Measurements from ENCODE around the gene AUH. TPM values are rescaled to one million over a fixed set of nuclear protein-coding genes. Genes with fewer than 3 reads are reported as not detected.

The AUH gene
- polyA plus RNA-seq, 1 donor = 41.5 TPM

- DNase-seq = no peak
These were observed 64.4 kb downstream of the AUH start for GRCh38 chr9:91297306-91297705.

GRCh38 chr9:91296354-91296753 lies 65.4 kb downstream of the AUH start:
- DNase-seq = no peak

GRCh38 chr9:91295357-91295756 lies 66.4 kb downstream of the AUH start:
- DNase-seq = no peak

DNA sequence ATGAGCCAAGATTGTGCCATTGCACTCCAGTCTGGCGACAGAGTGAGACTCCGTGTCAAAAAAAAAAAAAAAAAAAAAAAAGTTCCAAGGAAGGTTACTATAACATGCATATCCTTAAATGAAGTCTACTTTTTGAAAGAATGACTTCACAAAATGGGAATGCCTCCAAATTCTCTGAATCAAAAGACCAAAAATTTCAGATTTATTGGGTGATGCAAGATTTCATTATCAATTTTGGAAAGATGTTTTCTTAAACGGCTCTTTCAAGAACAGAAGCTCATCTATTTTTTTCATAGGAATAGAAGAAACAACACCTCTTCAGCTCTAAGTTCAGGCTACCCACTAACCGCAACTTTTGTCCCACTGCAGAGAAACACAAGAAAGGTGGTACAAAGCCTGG lies 69.9 kb downstream of the AUH start:
- no peak for DNase-seq

DNA sequence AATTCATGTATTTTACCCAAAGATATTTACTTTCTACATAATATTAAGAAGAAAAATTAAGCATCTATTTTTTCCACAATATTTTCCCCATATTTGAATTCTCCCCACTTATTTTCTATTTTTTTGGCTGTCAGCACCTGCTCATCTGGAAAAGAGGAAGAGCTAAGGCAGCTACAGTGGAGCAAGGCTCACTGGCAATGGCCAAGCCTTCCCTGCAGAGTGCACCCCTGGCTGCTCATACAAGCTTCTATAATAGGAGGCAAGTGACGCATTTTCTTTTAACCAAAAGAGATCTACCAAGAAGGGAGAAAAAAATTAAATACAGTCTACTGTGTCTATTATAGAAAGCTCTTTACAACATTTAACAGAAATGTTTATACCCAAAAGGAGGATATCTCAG lies 72.5 kb downstream of the AUH start:
- no peak for DNase-seq

GRCh38 chr9:91285729-91286353 lies 75.9 kb downstream of the AUH start:
- DNase-seq = no peak

DNA sequence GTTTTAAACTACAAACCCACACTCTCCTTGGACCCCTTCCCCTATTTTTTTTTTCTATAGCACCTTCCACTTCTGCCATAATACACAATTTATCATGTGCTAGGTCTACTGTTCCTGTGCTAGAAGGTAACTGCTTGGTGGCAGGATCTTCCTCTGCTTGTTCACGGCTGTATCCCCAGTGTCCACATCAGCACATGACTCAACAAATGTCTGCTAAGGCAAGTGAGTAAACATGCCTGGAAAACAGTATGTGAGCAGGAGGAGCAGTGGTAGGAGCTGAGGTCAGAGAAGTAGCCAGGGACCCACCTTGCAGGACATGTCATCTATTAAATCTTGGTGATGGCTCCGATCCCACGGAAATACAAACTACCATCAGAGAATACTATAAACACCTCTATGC lies 79.4 kb downstream of the AUH start:
- no peak for DNase-seq

DNA sequence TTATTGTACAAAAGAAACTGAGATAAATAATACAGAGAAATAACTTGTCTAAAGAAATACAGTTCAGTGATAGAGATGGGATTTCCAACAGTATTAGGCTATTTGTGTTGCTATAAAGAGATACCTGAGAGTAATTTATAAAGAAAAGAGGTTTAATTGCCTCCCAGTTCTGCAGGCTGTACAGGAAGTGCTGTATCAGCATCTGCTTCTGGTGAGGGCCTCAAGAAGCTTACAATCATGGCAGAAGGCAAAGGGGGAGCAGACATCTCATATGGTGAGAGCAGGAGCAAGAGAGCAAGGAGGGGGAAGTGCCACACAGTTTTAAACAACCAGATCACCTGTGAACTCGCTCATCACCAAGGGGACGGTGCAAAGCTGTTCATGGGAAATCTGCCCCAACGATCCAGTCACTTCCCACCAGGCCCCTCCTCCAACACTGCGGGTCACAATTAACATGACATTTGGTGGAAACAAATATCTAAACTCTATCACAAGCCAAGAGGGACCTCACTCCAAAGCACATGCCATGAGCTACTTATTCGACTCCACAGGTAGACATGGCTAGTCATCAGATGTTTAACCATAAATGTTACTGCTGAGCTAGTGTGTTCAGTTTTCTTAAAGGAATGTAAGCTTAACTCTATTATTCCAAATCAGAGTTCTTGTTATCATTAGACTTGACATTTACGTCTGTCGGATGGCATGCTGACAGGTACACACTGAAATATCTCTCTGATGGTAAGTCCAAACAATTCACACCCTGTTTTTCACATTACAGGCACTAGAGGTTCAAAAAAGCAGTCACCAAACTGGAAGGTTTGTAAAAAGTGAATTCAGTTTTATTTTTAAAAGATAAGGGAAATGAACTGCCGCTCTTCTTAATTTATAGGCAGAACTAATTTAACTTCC lies 82.2 kb downstream of the AUH start:
- DNase-seq = no peak

DNA sequence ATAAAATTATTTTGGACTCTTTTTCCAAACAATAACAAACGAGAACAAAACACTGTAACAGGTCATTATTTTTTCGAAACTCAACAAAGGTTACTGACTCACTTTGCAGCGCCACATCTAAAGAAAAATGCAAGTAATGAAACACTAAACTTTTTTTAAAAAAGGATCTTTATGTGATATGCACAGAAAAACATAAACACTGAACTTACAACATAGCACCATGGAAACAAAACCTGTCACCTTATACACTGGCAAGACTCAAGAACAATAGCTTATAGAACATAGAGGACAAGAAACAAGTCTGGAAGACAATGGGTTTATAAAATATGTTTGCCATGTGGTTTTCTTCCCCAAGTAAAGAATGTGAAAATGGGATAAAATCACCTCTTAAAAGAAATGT lies 85.2 kb downstream of the AUH start:
- DNase-seq = no peak

- DNase-seq = no peak
These were observed 86.1 kb downstream of the AUH start for GRCh38 chr9:91275655-91276054.

DNA sequence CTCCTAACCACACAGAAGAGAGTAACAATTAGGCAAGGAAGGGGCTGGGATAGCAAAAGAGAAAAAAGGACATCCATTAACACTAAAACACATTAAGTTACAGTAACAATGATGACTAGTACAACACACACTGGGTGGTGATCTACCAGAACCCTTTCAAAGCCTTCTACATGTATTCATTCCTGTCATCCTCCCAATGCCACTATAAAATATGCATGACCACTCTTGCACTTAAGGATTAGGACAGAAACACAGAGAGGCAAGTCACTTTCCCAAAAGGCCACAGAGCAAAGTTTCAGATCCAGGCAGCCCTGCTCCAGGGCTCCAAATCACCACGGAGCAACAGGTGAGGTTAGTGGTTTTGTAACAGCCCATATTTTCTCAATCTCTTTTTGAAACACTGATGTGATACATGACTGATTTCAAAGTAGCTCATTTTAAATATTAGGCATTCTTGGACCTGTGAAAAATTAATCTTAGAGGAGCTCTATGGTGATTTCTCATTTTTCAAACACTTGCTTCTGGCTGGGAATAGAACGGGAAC lies 86.7 kb downstream of the AUH start:
- no peak for DNase-seq

DNA sequence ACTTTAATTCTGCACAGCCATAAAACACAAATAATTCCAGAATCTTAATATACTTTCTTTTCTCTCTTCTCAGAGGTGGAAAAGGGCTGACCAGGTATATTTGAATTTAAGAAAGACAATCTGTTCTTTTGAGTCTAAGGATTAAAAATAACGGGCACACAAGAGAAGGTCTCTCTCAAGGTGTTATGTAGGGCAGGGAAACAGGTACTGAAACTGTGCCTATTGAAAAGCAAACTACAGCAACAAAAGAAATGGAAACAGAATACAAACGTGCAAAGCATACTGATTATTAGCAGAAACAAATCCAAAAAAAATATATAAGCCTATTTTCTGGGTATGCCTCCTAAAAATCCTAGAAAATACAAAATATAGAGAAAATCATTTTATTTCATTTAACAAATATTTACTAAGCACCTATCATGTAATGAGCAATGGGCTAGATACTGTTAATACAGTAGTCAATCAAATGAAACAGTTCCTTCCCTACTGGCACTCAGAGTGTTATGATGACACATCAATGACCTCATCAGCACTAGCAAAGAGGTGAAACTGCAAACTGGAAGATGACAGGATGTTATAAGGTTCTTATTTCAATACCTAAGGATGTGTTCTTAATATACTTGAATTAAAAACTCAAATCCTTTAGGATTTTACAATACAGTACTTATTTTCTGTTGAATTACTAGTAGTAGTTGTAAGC lies 87.7 kb downstream of the AUH start:
- no peak for DNase-seq

DNA sequence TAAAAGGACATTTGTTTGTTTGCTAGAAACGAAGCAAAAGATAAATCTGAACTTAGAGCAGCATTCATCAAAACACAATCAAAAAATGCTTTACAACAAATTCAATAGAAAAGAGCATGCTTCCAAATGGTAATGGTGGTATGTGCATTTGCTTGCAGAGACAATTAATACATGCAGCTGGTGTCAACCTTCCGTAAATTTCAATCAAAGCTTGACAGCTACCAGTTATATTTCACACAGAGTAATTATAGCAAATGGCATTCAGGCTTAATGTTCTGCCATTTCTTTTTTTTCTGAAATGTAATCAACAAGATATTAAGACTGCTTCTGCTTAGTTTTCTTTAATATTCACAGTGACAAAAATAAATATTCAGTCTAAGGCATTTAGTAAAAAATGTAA lies 90.6 kb downstream of the AUH start:
- no peak for DNase-seq

DNA sequence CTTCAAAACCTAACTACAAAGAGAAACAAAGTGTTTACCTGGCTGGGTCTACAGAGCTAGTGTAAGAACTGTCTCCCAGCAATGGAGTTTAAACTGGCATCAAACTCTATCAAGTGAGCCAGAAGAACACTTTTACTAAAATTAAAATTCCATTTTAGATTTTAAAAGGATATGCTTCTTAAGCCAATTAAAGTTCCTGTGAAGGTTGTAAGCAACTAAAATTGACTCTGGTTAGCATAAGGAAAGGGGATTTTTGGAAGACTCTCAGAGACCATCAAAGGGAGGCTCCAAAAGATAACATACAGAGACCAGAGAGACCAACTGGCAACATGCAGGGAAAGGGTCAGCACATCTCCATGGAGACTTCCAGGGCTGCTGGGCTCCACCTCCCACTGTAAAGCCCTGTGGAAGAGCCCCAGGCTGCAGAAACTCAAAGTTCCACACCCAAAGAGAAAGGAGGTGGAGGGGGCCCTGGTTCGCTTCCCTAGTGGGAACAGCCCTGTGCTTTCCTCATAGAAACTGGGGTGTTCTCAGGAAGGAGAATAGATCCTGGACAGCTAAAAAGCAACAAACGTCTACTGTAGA lies 91.7 kb downstream of the AUH start:
- DNase-seq = no peak

DNA sequence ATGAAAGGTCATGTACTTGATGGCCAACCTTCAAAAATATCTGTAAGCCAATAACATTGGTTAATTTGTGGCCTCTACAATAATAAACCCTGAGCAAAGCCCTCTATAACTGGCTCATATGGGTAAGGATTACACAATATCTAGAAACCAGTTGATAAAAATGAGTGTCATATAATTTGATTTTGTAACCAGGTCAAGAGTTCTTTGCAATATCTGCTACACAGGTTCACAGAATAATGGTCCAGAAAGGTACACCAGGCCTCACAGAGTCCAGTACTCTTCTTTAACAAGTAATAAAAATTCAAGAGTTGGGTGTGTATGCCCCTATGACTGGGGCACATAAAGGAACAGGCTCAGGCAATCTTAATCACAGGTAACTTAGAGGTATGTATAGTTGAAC lies 95.3 kb downstream of the AUH start:
- no peak for DNase-seq

DNA sequence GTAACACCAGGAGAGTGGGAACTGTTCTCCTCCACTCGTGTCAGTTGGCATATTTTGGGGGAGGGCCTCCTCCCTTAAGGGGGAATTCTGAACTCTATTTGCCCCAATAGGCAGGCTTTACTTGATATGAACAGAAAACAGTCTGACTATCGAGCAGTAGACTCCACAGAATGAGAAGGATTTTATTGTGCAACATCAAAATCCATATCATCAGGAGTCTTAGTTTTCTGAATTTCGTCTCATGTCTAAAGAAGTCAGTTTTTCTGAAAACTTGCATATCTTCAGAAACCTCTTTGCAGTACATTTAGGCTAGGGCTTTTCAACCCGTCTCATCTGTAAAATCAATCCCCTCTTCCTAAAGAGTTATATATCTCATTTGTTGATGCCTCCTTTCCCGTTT lies 96.2 kb downstream of the AUH start:
- no peak for DNase-seq

DNA sequence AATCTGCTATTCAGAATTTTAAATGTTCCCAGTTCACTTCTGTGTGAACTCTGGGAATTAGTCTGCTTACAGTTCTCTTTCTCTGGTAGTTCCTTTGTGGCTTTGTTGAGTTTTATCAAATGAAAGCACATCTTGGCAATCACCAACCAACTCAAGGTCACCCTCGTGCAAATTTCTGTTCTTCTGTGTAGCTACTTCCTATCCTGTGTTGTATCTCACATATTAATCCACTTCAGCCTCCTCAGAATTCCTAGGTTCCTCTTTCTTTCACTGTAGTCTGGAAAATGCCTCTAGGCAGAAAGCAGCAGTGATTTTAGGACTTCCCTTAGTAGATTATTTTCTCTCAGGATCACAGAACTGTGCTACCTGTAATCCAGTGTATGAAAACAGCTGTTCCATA lies 100.3 kb downstream of the AUH start:
- DNase-seq = no peak

GRCh38 chr9:91259162-91259561 lies 102.6 kb downstream of the AUH start:
- DNase-seq = no peak

GRCh38 chr9:91258451-91258850 lies 103.3 kb downstream of the AUH start:
- DNase-seq = no peak

DNA sequence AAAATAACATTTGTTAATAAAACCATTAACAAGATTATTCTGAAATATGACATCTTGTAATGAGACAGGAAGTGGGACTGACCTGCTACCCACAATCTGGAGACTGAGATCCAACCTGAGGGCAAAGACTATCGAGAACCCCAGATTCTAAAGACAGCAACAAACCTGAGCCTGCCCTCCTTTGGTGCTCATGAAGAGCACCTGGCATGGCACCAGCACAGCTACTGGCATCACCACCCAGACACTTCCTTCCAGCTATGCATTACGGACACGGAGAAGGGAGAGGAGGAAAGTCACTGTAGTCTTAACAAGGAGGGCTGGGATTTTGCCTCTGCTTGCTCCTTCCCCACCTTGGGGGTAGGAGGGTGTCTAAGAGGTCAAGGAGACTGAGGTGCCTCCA lies 105.5 kb downstream of the AUH start:
- DNase-seq = no peak

DNA sequence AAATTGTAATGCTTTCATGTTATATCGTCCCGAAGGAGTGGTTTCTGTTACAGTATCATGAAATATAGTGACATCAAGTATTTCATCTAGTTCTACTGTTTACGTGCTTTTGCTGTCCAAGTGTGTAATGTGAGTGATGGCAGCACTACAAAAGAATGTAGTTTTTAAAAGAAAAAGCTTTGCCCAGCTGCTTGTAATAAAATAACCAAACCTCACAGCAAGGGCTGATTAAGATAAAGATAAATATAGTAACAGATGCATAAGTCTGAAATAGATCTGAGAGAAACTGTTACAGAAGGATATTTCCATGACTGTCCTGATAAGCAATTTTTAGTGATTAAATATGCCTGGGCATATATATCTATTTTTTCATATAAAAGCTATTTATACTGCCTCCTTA lies 106.4 kb downstream of the AUH start:
- DNase-seq = no peak

- DNase-seq = no peak
These were observed 108.2 kb downstream of the AUH start for GRCh38 chr9:91253488-91253887.

DNA sequence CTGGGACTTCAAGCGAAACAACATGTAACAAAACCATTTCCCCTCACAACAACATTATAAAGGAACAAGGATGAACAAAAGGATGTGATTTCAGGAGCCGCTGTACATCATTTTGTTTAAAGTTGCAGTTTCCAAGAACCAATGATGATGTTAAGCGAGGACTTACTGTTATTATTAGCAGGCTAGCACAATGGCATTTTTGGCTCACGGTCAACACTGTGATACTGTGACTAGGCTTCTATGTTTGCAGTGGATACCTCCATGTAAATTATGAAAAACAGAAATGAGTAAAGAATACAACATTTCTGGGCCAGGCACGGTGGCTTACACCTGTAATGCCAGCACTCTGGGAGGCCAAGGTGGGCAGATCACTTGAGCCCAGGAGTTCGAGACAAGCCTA lies 113.0 kb downstream of the AUH start:
- no peak for DNase-seq

Data from left kidney (tissue), 2 donors.